Neutrophil (primary cell): ENCODE results near the gene TM7SF3.

ENCODE experiments used
- H3K27ac ChIP-seq: fragments of 200-600 bp; sonication (generic); 2 replicates; pipeline ENCODE4 v1.5.1; 2016; ENCODE audit warnings: mild to moderate bottlenecking, moderate library complexity
- H3K27me3 ChIP-seq: fragments of 200-600 bp; sonication (generic); 2 replicates; pipeline ENCODE4 v1.6.0; 2016; ENCODE audit warnings: mild to moderate bottlenecking
- H3K36me3 ChIP-seq: fragments of 200-600 bp; sonication (generic); 2 replicates; pipeline ENCODE4 v1.5.1; 2017
- H3K4me1 ChIP-seq, 2 experiments: fragments of 200-600 bp in 1 of 2; sonication (generic) in 1 of 2; 1 replicate in 1 of 2; 2 replicates in 1 of 2; pipeline versions ENCODE4 v1.5.1 to v1.6.1; 2013 to 2016; ENCODE audit warnings: low read depth in 1 of 2, low read length in 1 of 2, mild to moderate bottlenecking in 1 of 2, moderate library complexity in 1 of 2; ENCODE audit not compliant: control insufficient read depth in 1 of 2, insufficient read depth in 1 of 2
- H3K4me3 ChIP-seq, 2 experiments: fragments of 200-600 bp in 1 of 2; sonication (generic) in 1 of 2; 1 replicate in 1 of 2; 2 replicates in 1 of 2; pipeline ENCODE4 v1.5.1; 2013 to 2016; ENCODE audit warnings: low read depth in 1 of 2, low read length in 1 of 2, mild to moderate bottlenecking in 1 of 2, moderate library complexity in 1 of 2
- H3K9me3 ChIP-seq: fragments of 200-600 bp; sonication (generic); 2 replicates; pipeline ENCODE4 v1.5.1; 2016
- CTCF ChIP-seq: fragments of 200-600 bp; sonication (generic); IDR thresholded peaks from 2 replicates; pipeline ENCODE4 v1.5.1; 2016; ENCODE audit warnings: antibody characterized with exemption

TM7SF3 gene

GRCh38 chr12:26936559-26937442 is 77.4 kb downstream of the TM7SF3 start:
- peak overlapping the region; percentile 95 for H3K27ac ChIP-seq
- peaks cover 50 to 56% of the 10 kb centered on the region in 2 experiments for H3K4me1 ChIP-seq
- H3K4me3 ChIP-seq, result peak overlapping the region; percentile 81 to 96
- H3K27me3 ChIP-seq, result no peaks in the 10 kb centered on the region
- H3K36me3 ChIP-seq, result no peaks in the 10 kb centered on the region
- no peak for TF ChIP-seq CTCF
- H3K9me3 ChIP-seq, result no peaks in the 10 kb centered on the region

- H3K27me3 ChIP-seq, result no peaks in the 10 kb centered on the region
- no peak overlapping the region for H3K4me3 ChIP-seq
- peaks cover 40 to 46% of the 10 kb centered on the region in 2 experiments for H3K4me1 ChIP-seq
- no peak overlapping the region for H3K27ac ChIP-seq
- no peak for TF ChIP-seq CTCF
- no peaks in the 10 kb centered on the region for H3K9me3 ChIP-seq
- H3K36me3 ChIP-seq, result no peaks in the 10 kb centered on the region
Observed at GRCh38 chr12:26935636-26936378, 78.4 kb downstream of the TM7SF3 start.

- Histone ChIP-seq H3K27ac (no peak overlapping the region), H3K4me1 (no peaks in the 10 kb centered on the region), H3K9me3 (no peaks in the 10 kb centered on the region), H3K27me3 (no peaks in the 10 kb centered on the region), H3K36me3 (peaks cover 10% of the 10 kb centered on the region), H3K4me3 (no peak overlapping the region)
- TF ChIP-seq CTCF, result no peak
Observed at GRCh38 chr12:26929590-26929989, 84.6 kb downstream of the TM7SF3 start.

GRCh38 chr12:26928661-26929060 is 85.5 kb downstream of the TM7SF3 start:
- Histone ChIP-seq H3K27ac (no peak overlapping the region), H3K36me3 (peaks cover 10% of the 10 kb centered on the region), H3K9me3 (no peaks in the 10 kb centered on the region), H3K4me1 (no peaks in the 10 kb centered on the region), H3K4me3 (no peak overlapping the region), H3K27me3 (no peaks in the 10 kb centered on the region)
- no peak for TF ChIP-seq CTCF
